HL-60 (cell line): ENCODE data around the gene CDYL2.

Experiments used
- POLR2AphosphoS5 ChIP-seq: IDR thresholded peaks from 2 replicates; pipeline ENCODE4 v1.6.1; 2012; ENCODE audit warnings: low read depth
- SPI1 ChIP-seq: IDR thresholded peaks from 2 replicates; pipeline ENCODE4 v1.6.1; 2012; ENCODE audit warnings: low read depth, mild to moderate bottlenecking, borderline replicate concordance
- TF ChIP-seq, protein P1 (sequence below): IDR thresholded peaks from one replicate; pipeline ENCODE4 v1.5.1; 2011; ENCODE audit warnings: low read length, control low read depth, inconsistent platforms; ENCODE audit not compliant: insufficient read depth

DNA sequence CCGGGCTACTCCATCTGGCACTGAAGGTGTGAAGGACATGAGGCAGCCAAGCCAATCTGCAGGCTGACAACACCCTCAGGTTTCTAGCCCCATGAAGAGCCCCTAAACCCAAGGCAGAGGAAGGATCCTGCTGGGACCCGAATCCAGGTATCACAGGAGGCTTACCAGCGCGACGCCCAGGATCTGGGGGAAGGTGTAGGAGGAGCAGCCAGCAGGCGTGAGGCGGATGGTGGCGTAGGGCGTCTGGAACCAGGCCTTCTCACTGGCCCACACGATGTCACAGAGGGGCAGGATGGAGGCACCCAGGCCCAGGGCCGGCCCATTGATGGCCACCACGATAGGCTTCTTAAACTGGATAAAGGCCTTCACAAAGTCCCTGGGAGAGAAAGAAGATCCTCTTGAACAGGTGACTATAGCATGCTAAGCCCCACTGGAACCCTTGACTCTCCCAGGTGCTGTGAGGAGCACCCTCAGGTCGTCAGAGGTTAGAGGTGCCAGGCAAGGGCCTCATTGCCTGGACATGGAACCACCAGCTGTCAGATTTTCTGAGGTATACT is 191.9 kb downstream of the CDYL2 start:
- TF ChIP-seq POLR2AphosphoS5, result no peak
- TF ChIP-seq, protein P1, sequence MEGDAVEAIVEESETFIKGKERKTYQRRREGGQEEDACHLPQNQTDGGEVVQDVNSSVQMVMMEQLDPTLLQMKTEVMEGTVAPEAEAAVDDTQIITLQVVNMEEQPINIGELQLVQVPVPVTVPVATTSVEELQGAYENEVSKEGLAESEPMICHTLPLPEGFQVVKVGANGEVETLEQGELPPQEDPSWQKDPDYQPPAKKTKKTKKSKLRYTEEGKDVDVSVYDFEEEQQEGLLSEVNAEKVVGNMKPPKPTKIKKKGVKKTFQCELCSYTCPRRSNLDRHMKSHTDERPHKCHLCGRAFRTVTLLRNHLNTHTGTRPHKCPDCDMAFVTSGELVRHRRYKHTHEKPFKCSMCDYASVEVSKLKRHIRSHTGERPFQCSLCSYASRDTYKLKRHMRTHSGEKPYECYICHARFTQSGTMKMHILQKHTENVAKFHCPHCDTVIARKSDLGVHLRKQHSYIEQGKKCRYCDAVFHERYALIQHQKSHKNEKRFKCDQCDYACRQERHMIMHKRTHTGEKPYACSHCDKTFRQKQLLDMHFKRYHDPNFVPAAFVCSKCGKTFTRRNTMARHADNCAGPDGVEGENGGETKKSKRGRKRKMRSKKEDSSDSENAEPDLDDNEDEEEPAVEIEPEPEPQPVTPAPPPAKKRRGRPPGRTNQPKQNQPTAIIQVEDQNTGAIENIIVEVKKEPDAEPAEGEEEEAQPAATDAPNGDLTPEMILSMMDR, result no peak
- TF ChIP-seq SPI1, result no peak
